ENCODE measurements around the gene DAPK2.

GRCh38 chr15:63995789-63996188, 50.5 kb downstream of the DAPK2 start:
- TF ChIP-seq EZH2 (IDR thresholded peaks at IDR 0.05; ENCODE audit: borderline replicate concordance, low read depth, low read length, severe bottlenecking) (no peak), CTCF (IDR thresholded peaks at IDR 0.05; ENCODE audit: borderline replicate concordance, extremely low read depth, low read length, poor library complexity, severe bottlenecking) (no peak)
